K562 (cell line): Measurements from ENCODE around the gene C1orf198.

Source experiments
- CC2D1A ChIP-seq: fragments of 450-650 bp; IDR thresholded peaks from 2 replicates; pipeline ENCODE4 v1.6.1; 2017; ENCODE audit warnings: mild to moderate bottlenecking
- CCNT2 ChIP-seq: IDR thresholded peaks from 2 replicates; pipeline ENCODE4 v1.6.1; 2011; ENCODE audit warnings: borderline replicate concordance, low read depth, mild to moderate bottlenecking, moderate library complexity, mixed read lengths, low read length; ENCODE audit not compliant: insufficient read length; ENCODE audit errors: extremely low read depth
- EHMT2 ChIP-seq: fragments of 450-650 bp; IDR thresholded peaks from 2 replicates; pipeline ENCODE4 v1.6.1; 2018; ENCODE audit warnings: antibody characterized with exemption
- HDGF ChIP-seq: fragments of 450-650 bp; IDR thresholded peaks from 2 replicates; pipeline ENCODE4 v1.6.1; 2016
- MAFF ChIP-seq: IDR thresholded peaks from 2 replicates; pipeline ENCODE4 v1.6.1; 2012; ENCODE audit warnings: low read length, improper control_type of control experiment
- MAX ChIP-seq: sonication (generic); formaldehyde crosslinking; IDR thresholded peaks from 2 replicates; pipeline ENCODE4 v1.9.0; 2022; ENCODE audit warnings: mild to moderate bottlenecking, missing genetic modification reagents
- MYC ChIP-seq, 2 experiments: fragments of 250-450 bp in 1 of 2; sonication (Bioruptor Pico) in 1 of 2; IDR thresholded peaks; 2 replicates each; pipeline versions ENCODE4 v1.5.1 to v1.6.1; 2012 to 2021; ENCODE audit warnings: low read depth in 2 of 2, borderline replicate concordance in 1 of 2, improper control_type of control experiment in 1 of 2, low read length in 1 of 2, mild to moderate bottlenecking in 1 of 2, moderate library complexity in 1 of 2
- POLR2A ChIP-seq: fragments of 450-650 bp; conservative IDR thresholded peaks from 2 replicates; pipeline ENCODE4 v1.6.1; 2016
- POLR2AphosphoS2 ChIP-seq: IDR thresholded peaks from 2 replicates; pipeline ENCODE4 v1.6.1; 2012; ENCODE audit warnings: low read length, improper control_type of control experiment
- POLR2AphosphoS5 ChIP-seq: IDR thresholded peaks from 2 replicates; pipeline ENCODE4 v1.6.1; 2011; ENCODE audit warnings: mild to moderate bottlenecking, low read depth, low read length, moderate library complexity; ENCODE audit not compliant: control insufficient read depth, insufficient read depth
- XRCC5 ChIP-seq: fragments of 200-400 bp; formaldehyde crosslinking; IDR thresholded peaks from 2 replicates; pipeline ENCODE4 v1.6.1; 2017; ENCODE audit warnings: low read depth, mild to moderate bottlenecking, low read length
- TF ChIP-seq, protein P1 (sequence below): fragments of 450-650 bp; IDR thresholded peaks from 2 replicates; pipeline ENCODE4 v1.6.1; 2016

DNA sequence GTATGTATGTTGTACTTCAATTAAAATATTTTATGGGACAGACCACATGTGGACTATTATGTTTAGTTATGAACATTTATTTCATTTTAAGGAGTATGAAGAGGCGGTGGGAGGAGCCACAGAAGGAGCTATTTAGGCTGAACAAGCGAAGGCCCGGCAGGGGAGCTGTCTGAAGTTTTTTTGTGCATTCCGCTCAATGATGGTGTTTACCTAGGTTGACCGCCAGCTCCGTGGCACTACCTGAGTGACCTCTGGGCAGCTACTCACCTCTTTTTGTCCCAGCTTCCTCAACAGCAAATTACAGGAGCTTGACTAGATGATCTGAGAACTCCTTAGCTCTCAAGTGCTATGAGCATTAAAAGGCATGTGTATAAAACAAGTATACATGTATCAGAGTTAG, 32.7 kb upstream of the C1orf198 start:
- TF ChIP-seq MAFF (no peak), CC2D1A (no peak), HDGF (no peak), EHMT2 (no peak), POLR2A (no peak), MAX (no peak), CCNT2 (no peak), POLR2AphosphoS2 (no peak), POLR2AphosphoS5 (no peak), XRCC5 (no peak), MYC (IDR thresholded peaks at IDR 0.05; ENCODE audit: low read depth, low read length) (no peak), MYC (CRISPR knock-in tag; IDR thresholded peaks at IDR 0.05; ENCODE audit: borderline replicate concordance, low read depth) (no peak)
- TF ChIP-seq, protein P1, sequence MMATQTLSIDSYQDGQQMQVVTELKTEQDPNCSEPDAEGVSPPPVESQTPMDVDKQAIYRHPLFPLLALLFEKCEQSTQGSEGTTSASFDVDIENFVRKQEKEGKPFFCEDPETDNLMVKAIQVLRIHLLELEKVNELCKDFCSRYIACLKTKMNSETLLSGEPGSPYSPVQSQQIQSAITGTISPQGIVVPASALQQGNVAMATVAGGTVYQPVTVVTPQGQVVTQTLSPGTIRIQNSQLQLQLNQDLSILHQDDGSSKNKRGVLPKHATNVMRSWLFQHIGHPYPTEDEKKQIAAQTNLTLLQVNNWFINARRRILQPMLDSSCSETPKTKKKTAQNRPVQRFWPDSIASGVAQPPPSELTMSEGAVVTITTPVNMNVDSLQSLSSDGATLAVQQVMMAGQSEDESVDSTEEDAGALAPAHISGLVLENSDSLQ, result no peak
